K562 (cell line): Measurements from ENCODE around the gene TRPM2. TPM values are rescaled to one million over a fixed set of nuclear protein-coding genes. Genes with fewer than 3 reads are reported as not detected.

Experiments used
- BACH1 ChIP-seq: fragments of 200-800 bp; sonication (Bioruptor generic); IDR thresholded peaks from 2 replicates; pipeline ENCODE4 v1.6.1; 2016; ENCODE audit warnings: missing genetic modification characterization, missing compliant biosample characterization
- BCOR ChIP-seq: fragments of 450-650 bp; IDR thresholded peaks from 2 replicates; pipeline ENCODE4 v1.6.1; 2016
- BHLHE40 ChIP-seq: IDR thresholded peaks from 2 replicates; pipeline ENCODE4 v1.6.1; 2011; ENCODE audit warnings: low read length, improper control_type of control experiment
- CEBPG ChIP-seq, 3 experiments: fragments of 200-800 bp in 1 of 3; sonication (Bioruptor generic) in 1 of 3; sonication (generic) in 1 of 3; formaldehyde crosslinking in 1 of 3; IDR thresholded peaks in 2 of 3; conservative IDR thresholded peaks in 1 of 3; 2 replicates each; pipeline versions ENCODE4 v1.6.1 to v1.8.0; 2016 to 2022; ENCODE audit warnings: missing compliant biosample characterization in 2 of 3, missing genetic modification characterization in 2 of 3, mild to moderate bottlenecking in 1 of 3, missing genetic modification reagents in 1 of 3
- CSDE1 ChIP-seq, 2 experiments: fragments of 450-650 bp; IDR thresholded peaks; 2 replicates each; pipeline ENCODE4 v1.6.1; 2016; ENCODE audit warnings: mild to moderate bottlenecking in 1 of 2
- CTBP1 ChIP-seq: fragments of 450-650 bp; IDR thresholded peaks from 2 replicates; pipeline ENCODE4 v1.6.1; 2016; ENCODE audit warnings: borderline replicate concordance
- ESRRA ChIP-seq: fragments of 450-650 bp; IDR thresholded peaks from 2 replicates; pipeline ENCODE4 v1.6.1; 2014; ENCODE audit warnings: low read depth, mild to moderate bottlenecking, moderate library complexity, borderline replicate concordance
- ETV6 ChIP-seq, 3 experiments: fragments of 150-350 bp in 1 of 3; sonication (generic) in 1 of 3; formaldehyde crosslinking in 1 of 3; IDR thresholded peaks; 2 replicates each; pipeline versions ENCODE4 v1.6.1 to v1.8.0; 2014 to 2022; ENCODE audit warnings: borderline replicate concordance in 2 of 3, low read depth in 2 of 3, antibody characterized with exemption in 1 of 3, low read length in 1 of 3, mild to moderate bottlenecking in 1 of 3, missing genetic modification reagents in 1 of 3
- FOXP1 ChIP-seq: sonication (generic); formaldehyde crosslinking; IDR thresholded peaks from 2 replicates; pipeline ENCODE4 v1.8.0; 2022; ENCODE audit warnings: mild to moderate bottlenecking, missing genetic modification reagents
- PCBP1 ChIP-seq: fragments of 200-400 bp; formaldehyde crosslinking; IDR thresholded peaks from 2 replicates; pipeline ENCODE4 v1.6.1; 2018; ENCODE audit warnings: mild to moderate bottlenecking, low read depth, low read length; ENCODE audit not compliant: poor library complexity, severe bottlenecking
- PRPF4 ChIP-seq: fragments of 200-400 bp; formaldehyde crosslinking; IDR thresholded peaks from one replicate; pipeline ENCODE4 v1.6.1; 2017; ENCODE audit warnings: low read length, low read depth, mild to moderate bottlenecking; ENCODE audit not compliant: insufficient read depth, poor library complexity, severe bottlenecking
- RBBP5 ChIP-seq: fragments of 200-600 bp; sonication (generic); IDR thresholded peaks from 2 replicates; pipeline ENCODE4 v1.6.1; 2012; ENCODE audit warnings: borderline replicate concordance, mild to moderate bottlenecking, low read length, control low read depth, inconsistent platforms; ENCODE audit not compliant: insufficient read depth, poor library complexity, severe bottlenecking
- STAG1 ChIP-seq: sonication (generic); formaldehyde crosslinking; IDR thresholded peaks from 2 replicates; pipeline ENCODE4 v1.5.0; 2020; ENCODE audit warnings: missing genetic modification reagents, borderline replicate concordance
- TAF1 ChIP-seq: IDR thresholded peaks from 2 replicates; pipeline ENCODE4 v1.6.1; 2011; ENCODE audit warnings: mild to moderate bottlenecking, low read length, moderate library complexity; ENCODE audit not compliant: insufficient read depth, control insufficient read depth, severe bottlenecking; ENCODE audit errors: extremely low read depth
- ZNF75A ChIP-seq: fragments of 450-650 bp; formaldehyde crosslinking; IDR thresholded peaks from 2 replicates; pipeline ENCODE4 v1.4.0; 2020; ENCODE audit warnings: mild to moderate bottlenecking
- polyA plus RNA-seq, 8 experiments: library from polyadenylated mRNA; depleted of rRNA in 4 of 8; stranded (reverse) in 5 of 8; unstranded in 3 of 8; fragments of >200 nt; fragmentation: Nextera tagmentation in 2 of 8; fragmentation: Illumina TruSeq in 1 of 8; extraction: Ambion mirVana in 2 of 8; extraction: Trizol in 1 of 8; gene quantifications; 2 replicates each; pipeline versions ENCODE4 v1.2.1 to v1.2.3, GENCODE V29; 2011 to 2014; ENCODE audit warnings: inconsistent platforms in 1 of 8, missing spikeins in 1 of 8
- total RNA-seq, 7 experiments: library from RNA; depleted of rRNA in 6 of 7; stranded (reverse); fragments of >200 nt in 6 of 7; fragmentation: Illumina TruSeq in 2 of 7; extraction: Trizol in 2 of 7; gene quantifications; 2 replicates each; pipeline versions ENCODE4 v1.2.1 to v1.2.3, GENCODE V29; 2011 to 2021; ENCODE audit warnings: low replicate concordance in 1 of 7
- TF ChIP-seq, protein P1 (sequence below), 2 experiments: fragments of 450-650 bp in 1 of 2; sonication (generic) in 1 of 2; formaldehyde crosslinking in 1 of 2; IDR thresholded peaks; 2 replicates each; pipeline versions ENCODE4 v1.7.1 to v1.9.0; 2016 to 2022; ENCODE audit warnings: inconsistent platforms in 1 of 2, mild to moderate bottlenecking in 1 of 2, missing genetic modification reagents in 1 of 2

Gene TRPM2
- total and polyA plus RNA-seq, 9 of the 15 experiments (the other 6 are each of a cell fraction or from before 2014, with no cell fraction given): 0.33 to 2.1 (median 0.98) TPM; not detected in 2

GRCh38 chr21:44338971-44339910, 14.2 kb upstream of the TRPM2 start, which contains the start of gene CFAP410 (continued):
- TF ChIP-seq, protein P1, sequence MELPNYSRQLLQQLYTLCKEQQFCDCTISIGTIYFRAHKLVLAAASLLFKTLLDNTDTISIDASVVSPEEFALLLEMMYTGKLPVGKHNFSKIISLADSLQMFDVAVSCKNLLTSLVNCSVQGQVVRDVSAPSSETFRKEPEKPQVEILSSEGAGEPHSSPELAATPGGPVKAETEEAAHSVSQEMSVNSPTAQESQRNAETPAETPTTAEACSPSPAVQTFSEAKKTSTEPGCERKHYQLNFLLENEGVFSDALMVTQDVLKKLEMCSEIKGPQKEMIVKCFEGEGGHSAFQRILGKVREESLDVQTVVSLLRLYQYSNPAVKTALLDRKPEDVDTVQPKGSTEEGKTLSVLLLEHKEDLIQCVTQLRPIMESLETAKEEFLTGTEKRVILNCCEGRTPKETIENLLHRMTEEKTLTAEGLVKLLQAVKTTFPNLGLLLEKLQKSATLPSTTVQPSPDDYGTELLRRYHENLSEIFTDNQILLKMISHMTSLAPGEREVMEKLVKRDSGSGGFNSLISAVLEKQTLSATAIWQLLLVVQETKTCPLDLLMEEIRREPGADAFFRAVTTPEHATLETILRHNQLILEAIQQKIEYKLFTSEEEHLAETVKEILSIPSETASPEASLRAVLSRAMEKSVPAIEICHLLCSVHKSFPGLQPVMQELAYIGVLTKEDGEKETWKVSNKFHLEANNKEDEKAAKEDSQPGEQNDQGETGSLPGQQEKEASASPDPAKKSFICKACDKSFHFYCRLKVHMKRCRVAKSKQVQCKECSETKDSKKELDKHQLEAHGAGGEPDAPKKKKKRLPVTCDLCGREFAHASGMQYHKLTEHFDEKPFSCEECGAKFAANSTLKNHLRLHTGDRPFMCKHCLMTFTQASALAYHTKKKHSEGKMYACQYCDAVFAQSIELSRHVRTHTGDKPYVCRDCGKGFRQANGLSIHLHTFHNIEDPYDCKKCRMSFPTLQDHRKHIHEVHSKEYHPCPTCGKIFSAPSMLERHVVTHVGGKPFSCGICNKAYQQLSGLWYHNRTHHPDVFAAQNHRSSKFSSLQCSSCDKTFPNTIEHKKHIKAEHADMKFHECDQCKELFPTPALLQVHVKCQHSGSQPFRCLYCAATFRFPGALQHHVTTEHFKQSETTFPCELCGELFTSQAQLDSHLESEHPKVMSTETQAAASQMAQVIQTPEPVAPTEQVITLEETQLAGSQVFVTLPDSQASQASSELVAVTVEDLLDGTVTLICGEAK (IDR thresholded peaks at IDR 0.05): peak; percentile 51
- TF ChIP-seq, protein P1 (CRISPR knock-in tag; IDR thresholded peaks at IDR 0.05): no peak
- TF ChIP-seq ZNF75A (CRISPR knock-in tag): no peak
- TF ChIP-seq RBBP5: peak; percentile 94
- no peak for TF ChIP-seq BCOR
- peak in 1 of 2 experiments; percentile 88; a peak in 2 of 4 replicates for TF ChIP-seq CSDE1 (IDR thresholded peaks at IDR 0.05)
- peak; percentile 96 for TF ChIP-seq PCBP1
- TF ChIP-seq CEBPG (CRISPR knock-in tag; IDR thresholded peaks at IDR 0.05): 0 out of 2 replicates have a peak, but pooled peaks have one; percentile 24
- no peak for TF ChIP-seq CEBPG (tag; conservative IDR thresholded peaks at IDR 0.05 in 1 of 2, IDR thresholded peaks at IDR 0.05 in 1 of 2)
- TF ChIP-seq BHLHE40: peak; percentile 45; the same call in 1 of the 2 replicates
- peak; percentile 82 for TF ChIP-seq TAF1
- no peak for TF ChIP-seq PRPF4
- TF ChIP-seq CTBP1: peak; percentile 97
- TF ChIP-seq ETV6 (IDR thresholded peaks at IDR 0.05; ENCODE audit: borderline replicate concordance in 1 of 2, low read depth in 2 of 2, low read length in 1 of 2): no peak
- peak; percentile 85; the same call in 1 of the 2 replicates for TF ChIP-seq ETV6 (CRISPR knock-in tag; IDR thresholded peaks at IDR 0.05; ENCODE audit: borderline replicate concordance)
- 0 out of 2 replicates have a peak, but pooled peaks have one; percentile 21 for TF ChIP-seq STAG1 (CRISPR knock-in tag)
- peak; percentile 88; the same call in 1 of the 2 replicates for TF ChIP-seq FOXP1 (CRISPR knock-in tag)
- TF ChIP-seq ESRRA: peak; percentile 62
- TF ChIP-seq BACH1 (tag): no peak
